ENCODE results near the gene RPS6KA5. TPM values are rescaled to one million over a fixed set of nuclear protein-coding genes. Genes with fewer than 3 reads are reported as not detected.
"Not testable (repeated sequence)": the region's sequence is repeated elsewhere in the genome, so short reads cannot be mapped to it uniquely, and the experiment has no call there.

The RPS6KA5 gene
- 4.1 TPM for total RNA-seq (ENCODE audit: insufficient read depth, low replicate concordance)

DNA sequence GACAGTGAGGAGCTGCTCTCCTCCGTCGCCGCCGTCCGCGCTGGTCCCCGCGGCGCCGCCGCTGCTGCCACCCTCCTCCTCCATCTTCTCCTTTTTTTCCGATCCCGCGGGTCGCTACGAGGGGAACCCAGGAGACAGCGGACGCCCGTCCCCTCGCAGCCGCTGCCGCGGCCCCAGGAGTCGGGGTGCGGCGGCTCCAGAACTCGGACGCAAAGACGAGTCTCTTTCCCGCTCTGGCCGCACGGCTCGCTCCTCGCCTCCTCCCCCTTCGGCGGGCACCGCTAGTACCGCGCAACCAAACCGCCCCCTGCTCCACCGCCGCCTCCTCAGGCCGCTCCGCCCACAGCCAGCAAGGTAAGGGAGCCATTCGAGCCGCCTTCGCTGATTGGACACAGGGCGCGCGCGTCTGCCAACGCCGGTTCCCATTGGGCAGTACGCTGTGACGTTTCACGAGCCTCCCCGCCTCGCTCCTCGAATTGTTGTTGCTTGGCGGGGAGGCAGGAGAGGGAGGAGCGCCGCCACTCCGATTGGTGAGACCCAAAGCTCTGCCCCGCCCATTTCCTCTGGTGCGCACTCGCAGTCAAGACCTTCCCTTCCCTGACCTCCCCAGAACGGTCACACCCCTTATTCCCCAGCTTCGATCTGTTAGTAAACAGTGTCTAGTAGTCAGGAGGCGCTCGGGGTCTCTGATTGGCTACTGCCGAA, at the start of gene RPS6KA5:
Gene RPS6KA5, minus strand, starts transcription at position 291 of the 705 bp plus-strand sequence. Its CDS starts 207 bp downstream, at position 84.
- DNase-seq (ENCODE audit: low spot score), result peak; percentile 100

DNA sequence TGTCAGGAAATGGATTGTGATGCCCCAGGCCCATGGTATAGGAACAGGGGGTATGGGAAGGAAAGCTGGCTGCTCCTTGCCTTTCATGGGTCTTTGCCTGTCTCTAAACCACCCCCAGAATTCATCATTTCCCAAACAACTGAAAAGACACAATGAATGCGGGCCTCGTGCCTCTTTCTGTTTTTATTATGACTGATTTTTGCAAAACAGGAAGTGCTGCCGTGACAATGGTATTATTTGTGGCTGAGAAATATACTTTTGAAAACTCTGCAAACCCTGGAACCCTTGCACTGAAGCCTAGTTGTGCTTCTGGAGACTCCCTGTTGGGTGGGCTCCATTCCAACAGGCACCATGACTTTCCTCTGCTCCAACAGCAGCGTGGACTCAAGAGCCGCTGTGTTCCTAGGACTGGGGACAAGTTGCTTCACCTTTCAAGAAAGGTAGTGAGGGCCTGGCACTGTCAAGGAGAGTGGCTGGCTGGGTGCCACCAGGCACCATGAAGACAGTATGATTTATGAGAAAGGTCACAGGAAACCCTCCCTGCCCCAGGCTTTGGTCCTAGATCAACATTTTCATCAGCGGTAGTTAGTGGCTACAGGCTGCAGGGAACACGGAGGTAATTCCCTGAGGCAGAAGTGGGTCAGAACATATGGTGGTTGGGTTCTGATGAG, 48.6 kb upstream of the RPS6KA5 start:
- DNase-seq (ENCODE audit: low spot score), result peak; percentile 24

DNA sequence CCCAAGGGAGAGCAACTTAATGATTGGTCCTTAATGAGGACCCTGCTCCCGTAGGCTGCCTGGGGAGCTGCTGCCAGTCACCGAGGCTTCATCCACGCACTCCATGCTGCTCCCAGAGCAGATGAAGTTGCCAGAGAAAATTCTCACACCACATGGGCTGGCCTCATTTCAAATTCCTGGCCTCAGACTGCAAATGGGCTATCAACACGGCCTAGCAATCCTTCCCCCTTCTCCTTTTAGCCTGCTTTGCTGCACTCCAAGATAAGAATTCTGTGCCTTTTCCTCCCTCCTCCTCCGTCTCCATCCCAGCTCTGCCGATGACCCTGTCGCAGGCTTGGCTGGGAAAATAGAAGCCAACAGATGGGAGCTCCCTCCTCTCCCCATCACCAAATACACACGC, 42.7 kb upstream of the RPS6KA5 start:
- DNase-seq (ENCODE audit: low spot score), result no peak

DNA sequence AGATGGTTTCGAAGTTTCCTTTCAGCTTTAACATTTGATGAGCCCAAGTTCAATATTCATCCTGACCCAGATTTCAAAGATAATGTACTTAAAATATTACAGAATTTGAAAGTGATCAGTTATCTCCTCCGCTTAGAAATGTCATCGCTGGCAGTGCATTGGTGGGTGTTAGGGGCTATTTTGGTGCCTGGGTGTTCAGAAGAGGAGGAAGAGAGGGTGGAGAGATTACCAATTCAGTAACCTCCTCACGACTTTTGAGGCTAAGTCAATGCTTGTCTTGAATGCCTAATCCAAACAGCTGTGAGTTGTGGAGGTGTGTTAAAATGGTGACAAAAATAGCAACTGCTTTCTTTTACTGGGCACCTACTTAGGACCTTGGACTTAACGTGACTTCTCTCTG, 39.7 kb upstream of the RPS6KA5 start:
- no peak for DNase-seq (ENCODE audit: low spot score)

DNA sequence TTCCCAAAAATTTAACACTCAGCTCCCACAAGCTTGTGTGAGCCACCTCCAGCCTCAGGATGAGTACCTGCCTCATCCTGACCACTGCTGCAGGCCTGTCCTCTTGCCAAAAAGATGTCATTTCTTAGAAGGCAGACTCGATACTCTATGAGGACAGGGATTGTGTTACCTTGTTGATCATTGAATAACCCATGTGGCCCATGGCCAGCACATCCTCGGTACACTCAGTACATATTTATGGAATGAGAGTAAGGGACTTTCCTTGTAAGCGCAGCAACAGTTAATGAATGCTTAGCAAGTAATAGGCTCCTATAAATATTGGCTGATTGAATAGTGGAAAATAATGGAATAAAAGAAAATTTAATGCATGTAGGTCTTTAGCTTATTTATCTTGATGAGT, 38.1 kb upstream of the RPS6KA5 start:
- DNase-seq (ENCODE audit: low spot score), result no peak

DNA sequence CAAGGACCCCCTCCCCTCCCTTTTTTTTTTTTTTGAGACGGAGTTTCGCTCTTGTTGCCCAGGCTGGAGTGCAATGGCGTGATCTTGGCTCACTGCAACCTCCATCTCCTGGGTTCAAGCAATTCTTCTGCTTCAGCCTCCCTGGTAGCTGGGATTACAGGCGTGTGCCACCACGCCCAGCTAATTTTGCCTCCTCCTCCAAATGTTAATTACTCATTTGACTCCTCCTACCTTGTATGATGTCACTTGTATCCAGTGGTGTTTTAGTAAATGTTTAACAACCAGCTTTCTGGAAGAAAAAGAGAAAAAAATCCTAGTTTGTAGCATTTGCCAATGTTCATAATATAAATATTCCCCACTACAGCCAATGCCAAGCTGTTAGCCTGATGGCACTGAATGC, 37.2 kb upstream of the RPS6KA5 start:
- not testable (repeated sequence) for DNase-seq (ENCODE audit: low spot score)

DNA sequence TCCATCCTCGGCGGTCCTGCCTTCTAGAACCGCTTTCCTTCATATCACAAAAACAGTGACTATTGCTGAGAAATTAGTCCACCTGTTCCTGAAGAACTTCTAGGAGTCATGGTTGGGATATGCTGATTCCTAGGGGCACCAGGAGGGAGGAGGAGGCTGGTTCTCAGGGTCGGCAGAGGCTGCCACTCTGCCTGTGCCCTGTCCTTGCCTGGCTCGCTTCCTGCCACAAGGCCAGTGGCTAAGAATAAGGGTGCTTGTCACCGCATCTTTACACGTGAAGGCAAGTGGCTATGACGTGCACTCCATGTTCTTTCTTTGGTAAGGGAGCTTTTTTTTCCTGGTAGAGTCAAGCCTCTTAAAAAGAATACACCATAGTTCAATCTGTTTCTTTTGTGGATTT, 34.7 kb upstream of the RPS6KA5 start:
- no peak for DNase-seq (ENCODE audit: low spot score)

DNA sequence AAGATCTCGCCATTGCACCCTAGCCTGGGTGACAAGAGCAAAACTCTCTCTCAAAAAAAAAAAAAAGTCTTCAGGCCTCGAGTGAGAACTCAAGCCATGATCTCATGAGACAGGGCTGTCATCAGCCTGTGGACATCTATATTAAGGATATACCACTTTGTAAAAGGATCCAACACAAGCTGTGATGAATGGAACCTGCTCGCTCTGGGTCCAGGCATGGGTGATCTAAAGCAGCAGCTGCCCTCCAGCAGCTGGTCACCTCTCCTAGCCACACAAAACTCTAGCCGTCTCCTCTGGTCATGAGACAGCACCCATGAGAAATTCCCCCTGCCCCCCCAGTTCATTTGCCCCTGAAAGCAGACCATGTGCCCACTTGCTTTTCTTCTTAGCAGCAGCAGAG, 34.3 kb upstream of the RPS6KA5 start:
- DNase-seq (ENCODE audit: low spot score), result no peak

DNA sequence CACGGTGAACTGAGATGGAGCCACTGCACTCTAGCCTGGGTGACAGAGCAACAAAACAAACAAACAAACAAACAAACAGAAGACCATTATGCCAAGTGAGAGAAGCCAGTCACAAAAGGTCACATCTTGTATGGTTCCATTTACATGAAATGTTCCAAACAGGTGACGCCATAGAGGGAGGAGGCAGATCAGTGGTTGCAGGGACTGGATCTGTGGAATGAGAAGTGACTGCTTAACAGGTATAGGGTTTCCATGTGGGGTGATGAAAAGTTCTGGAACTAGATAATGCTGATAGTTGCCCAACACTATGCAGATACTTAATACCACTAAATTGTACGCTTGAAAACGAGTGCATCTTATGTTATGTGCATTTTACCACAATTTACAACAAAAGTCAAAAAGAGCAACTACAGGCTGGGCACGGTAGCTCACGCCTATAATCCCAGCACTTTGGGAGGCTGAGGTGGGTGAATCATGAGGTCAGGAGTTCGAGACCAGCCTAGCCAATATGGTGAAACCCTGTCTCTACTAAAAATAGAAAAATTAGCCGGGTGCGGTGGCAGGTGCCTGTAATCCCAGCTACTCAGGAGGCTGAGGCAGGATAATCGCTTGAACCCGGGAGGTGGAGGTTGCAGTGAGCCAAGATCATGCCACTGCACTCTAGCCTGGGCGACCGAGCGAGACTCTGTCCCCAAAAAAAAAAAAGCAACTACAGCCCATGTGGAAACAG, 33.5 kb upstream of the RPS6KA5 start:
- DNase-seq (ENCODE audit: low spot score), result not testable (repeated sequence)

DNA sequence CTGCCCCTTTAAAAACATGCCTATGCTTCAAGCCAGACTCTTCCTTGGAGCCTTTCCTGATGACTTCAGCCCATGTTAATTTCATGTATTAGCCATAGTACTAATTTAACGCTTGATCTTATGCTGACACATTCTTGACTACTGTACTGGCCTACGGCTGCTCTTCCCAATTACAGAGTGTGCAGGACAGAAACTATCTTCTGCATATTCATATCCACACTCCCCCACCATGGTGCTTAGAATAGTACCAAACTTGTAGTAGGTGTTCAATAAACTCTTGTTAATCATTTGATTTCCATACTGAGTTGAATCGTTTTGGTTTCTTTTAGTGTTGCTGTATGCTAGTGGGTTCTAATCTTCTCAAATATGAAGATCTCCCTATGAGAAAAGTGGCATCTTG, 31.6 kb upstream of the RPS6KA5 start:
- no peak for DNase-seq (ENCODE audit: low spot score)

DNA sequence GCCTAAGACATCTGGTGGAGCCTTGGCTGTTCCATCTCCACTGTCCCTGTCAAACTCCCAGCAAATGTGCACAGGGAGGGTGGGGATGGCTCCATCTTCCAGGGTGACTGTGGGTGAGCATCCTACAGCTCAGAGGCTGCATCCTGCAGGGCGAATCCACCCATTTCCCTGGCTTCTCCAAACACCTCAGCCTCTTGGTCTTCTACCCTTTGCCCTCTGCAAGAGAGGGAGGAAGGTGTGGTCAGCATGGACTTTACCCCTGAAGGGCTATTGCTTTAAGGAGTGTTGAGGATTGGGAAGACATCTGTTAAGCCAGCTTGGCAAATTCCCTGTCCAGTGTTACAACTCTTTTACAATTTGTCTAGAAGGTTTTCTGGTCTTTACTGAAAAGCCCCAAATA, 30.3 kb upstream of the RPS6KA5 start:
- DNase-seq (ENCODE audit: low spot score), result no peak

DNA sequence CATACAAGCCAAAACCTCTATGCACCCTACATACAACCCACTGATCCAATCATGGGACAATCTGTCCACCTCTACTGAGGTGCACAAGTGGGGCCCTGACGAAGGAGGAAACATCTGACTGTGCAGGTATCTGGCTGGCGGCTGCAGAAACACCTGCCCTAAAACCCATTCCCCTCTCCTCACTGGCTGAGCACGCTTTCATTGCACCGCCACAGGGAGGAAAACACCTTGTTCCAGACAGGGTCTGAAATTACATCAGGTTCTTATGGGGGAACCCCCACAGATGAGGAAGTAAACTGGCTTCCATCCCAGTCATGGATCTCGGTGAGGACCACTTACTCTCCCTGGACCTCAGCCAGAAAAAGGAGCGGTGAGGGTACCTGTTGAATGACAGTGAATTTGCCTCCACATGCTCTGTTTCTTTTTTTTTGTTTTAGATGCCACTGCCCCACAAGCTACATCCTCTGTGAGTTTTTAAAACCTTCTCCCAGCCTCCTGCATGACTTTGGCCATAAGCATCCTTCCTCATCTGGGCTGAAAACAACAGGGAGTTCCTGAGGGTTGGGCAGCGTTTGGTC, 29.6 kb upstream of the RPS6KA5 start:
- no peak for DNase-seq (ENCODE audit: low spot score)

DNA sequence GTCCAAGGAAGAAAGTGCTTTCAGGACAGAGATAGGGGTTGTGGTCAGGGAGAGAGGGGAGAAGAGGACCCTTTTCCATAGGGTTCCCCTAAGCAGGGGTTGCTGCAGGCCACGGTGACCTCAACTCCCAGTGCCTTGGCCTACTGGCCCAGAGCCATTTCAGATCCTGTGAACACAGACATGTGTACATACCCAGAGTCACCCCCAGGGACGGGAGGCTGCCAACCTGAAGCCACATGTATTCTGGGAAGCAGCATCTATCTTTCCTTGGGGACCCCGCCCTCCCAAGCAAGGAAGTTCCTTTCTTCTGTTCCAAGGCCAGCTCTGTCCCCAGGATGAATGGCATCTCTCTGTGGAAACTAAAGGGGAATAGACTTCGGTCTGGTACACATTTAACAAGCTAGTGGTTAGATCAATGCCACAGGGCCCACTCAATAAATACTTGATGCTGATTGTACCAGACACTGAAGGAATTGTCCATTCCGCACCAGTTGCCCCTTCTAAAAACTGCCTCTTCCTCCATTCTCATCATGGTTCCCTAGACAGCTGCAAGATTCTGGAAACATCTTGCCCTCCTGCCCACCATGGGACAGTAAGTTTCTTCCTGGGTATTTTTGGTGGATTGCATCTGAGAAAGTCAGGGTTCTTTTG, 28.3 kb upstream of the RPS6KA5 start:
- no peak for DNase-seq (ENCODE audit: low spot score)

DNA sequence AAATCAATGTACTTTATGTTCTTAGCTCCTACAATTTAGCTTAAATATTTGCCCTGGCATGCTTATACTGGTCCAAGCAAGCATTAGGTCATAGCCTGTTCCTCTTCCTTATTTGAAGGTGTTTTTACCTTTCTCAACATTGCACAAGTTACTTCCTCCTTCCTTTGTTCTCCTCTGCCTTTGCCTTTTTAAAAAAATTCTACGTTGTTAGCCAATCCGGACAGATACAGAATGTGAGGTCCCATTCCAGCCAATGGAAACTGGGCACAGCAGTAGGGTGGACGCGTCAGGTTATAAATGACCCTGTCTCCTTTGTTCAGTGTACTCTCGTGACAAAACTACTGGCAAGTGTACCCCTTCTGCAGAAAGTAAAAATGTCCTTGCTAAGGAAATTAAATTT, 27.0 kb upstream of the RPS6KA5 start:
- peak; percentile 18 for DNase-seq (ENCODE audit: low spot score)

DNA sequence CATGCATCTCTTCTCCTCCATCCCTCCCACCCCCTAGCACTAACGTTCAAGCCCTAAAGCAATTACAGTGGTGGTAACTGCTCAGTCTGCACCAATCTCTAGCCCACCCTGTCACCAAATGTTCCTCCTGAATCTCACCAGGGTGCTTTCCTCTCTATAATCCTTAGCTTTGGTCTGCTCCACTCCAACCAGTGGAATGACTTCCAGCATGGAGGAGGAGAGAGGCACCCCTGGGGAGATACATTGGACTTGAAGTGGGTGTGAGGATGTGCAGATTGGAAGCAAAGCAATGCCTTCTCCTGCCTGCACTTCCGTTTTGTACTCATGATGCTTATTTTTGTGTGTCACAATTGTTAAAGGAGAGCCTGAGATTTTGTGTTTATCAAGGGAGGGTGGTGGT, 24.1 kb upstream of the RPS6KA5 start:
- DNase-seq (ENCODE audit: low spot score), result no peak

DNA sequence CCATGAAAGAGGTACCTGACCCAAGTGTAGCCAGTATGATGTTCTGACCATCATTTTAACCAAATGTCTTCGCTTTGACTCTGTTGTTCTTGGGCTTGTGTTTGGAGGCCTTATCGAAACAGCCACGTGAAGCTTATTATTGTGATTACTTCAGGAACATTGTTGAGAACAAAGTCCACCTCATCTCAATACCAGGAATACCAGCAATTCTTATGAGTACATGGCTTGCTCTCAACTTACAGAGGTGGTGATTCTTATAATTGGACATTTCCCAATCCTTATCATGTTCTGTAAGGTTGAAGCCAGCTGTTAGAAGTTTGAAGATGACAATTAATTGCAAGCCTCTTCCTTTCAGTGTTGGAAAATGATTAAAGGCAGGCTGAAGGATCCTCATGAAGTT, 21.8 kb upstream of the RPS6KA5 start:
- no peak for DNase-seq (ENCODE audit: low spot score)

DNA sequence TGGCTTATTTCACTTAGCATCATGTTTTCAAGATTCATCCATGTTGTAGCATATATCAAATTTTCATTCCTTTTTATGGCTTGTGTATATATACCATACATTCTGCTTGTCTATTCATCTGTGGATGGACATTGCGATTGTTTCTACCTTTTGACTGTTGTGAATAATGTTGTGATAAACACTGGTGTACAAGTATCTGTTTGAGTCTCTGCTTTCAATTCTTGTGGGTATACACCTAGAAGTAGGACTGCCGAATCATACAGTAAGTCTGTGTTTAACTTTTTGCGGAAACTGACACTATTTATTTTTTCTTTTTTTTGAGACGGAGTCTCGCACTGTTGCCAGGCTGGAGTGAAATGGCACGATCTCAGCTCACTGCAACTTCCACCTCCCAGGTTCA, 19.6 kb upstream of the RPS6KA5 start:
- DNase-seq (ENCODE audit: low spot score), result no peak

DNA sequence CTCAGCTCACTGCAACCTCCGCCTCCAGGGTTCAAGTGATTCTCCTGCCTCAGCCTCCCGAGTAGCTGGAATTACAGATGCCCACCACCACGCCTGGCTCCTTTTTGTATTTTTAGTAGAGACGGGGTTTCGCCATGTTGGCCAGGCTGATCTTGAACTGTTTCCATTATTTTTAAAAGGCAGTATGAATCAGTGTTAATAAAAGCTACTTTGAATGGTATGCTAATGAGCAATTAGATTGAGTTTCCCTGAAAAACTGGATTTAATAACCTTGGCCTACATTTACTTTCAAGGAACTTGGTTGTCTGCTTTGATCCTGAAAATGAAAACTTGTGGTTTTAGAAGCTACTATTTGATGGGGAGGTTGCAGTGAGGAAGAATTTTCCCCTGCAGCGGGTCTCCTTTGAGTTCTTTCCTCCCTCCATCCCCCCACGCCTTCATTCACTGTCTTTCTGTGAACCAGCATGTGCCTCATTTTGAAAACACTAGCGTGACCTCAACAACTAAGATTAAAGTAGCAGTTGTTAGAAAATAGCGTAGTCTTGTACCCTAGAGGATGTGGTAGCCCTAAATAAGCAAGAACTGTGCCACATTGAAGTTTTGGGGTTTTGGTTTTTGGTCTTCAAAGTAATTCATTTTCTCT, 17.8 kb upstream of the RPS6KA5 start:
- no peak for DNase-seq (ENCODE audit: low spot score)

DNA sequence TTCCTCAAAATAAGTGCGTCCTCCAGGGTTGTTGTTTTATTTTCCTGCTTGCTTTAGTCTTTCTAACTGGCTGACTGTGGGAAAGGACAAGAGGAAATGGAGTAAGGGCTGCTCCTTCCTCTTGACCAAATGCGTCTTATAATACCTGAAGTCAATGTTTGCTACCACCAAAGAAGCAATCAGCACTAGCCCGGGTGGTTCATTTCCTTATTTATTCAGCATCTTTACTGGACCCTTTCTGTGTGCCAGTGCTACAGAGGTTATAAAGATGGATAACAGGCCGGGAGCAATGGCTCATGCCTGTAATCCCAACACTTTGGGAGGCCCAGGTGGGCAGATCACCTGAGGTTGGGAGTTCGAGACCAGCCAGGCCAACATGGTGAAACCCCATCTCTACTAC, 15.1 kb upstream of the RPS6KA5 start:
- no peak for DNase-seq (ENCODE audit: low spot score)

DNA sequence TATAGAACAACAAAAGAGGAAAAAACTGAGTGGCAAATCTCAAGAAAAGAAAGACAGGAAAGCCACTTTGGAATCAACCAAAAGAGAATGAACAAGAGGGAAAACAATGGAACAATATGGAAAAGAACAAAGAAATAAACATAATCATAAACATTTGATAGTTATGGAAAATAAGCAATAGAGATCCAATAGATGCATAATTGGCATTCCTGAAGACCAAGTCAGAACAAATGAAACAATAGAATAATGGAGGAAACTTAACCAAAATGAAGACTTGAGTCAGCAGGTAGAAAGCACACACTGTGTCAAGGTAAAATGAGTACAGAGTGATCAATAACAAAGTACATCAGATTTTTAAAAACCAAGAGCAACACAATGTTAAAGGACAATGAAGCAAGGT, 10.1 kb upstream of the RPS6KA5 start:
- DNase-seq (ENCODE audit: low spot score), result no peak

DNA sequence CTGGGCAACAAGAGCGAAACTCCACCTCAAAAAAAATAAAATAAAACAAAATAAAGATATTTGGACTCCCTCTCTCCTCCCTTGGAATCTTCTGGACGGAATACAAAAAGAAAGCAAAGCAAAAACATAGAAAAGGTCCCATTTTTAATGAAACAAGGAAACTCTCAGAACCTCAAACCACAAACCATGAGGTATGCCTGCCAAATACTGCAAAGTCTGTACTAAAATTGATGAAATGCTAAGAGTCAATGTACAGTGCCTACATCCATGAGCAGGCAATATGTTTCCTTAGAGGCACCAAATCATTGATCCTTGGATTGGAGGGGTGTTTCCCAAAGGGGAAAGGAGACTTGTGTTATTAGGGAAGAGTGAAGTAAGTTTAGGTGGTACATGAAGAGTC, 8.2 kb upstream of the RPS6KA5 start:
- no peak for DNase-seq (ENCODE audit: low spot score)
